Measurements from ENCODE around the gene NFKBIZ. TPM values are rescaled to one million over a fixed set of nuclear protein-coding genes. Genes with fewer than 3 reads are reported as not detected.

Gene NFKBIZ
- polyA plus RNA-seq, 1 of the 3 experiments (the other 2 are of a cell fraction), result 59.9 TPM

DNA sequence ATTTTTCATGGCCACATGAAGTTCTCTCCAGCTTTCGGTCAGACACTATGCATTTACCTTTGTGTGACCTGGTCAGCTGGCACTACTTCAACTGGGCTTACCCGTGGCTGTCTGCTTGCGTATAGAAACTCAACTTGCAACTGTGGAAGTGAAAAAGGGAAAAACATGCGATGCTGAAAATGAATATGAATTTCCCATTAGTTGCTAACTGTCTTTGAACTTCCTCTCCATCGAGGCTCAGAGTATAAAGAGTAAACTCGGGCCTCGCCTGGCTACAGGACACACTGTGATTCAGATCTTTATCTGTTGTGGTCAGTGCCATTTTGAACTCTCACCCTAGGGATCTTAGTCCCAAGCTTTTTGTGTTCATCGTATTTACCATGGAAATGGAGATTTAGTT lies 26.8 kb downstream of the NFKBIZ start (continued):
- TF ChIP-seq TEAD4 (IDR thresholded peaks at IDR 0.05; ENCODE audit: borderline replicate concordance, insufficient read depth) (no peak), CHD2 (IDR thresholded peaks at IDR 0.05; ENCODE audit: low read length, partially characterized antibody) (no peak), POLR2AphosphoS5 (IDR thresholded peaks at IDR 0.05; ENCODE audit: low read depth, low read length) (no peak), TCF12 (IDR thresholded peaks at IDR 0.05) (no peak), GATA2 (CRISPR knock-in tag; IDR thresholded peaks at IDR 0.05) (no peak), NFIC (IDR thresholded peaks at IDR 0.05; ENCODE audit: borderline replicate concordance) (no peak), FOXJ3 (CRISPR knock-in tag; IDR thresholded peaks at IDR 0.05) (no peak), TAF1 (IDR thresholded peaks at IDR 0.05; ENCODE audit: borderline replicate concordance, low read depth, low read length) (no peak), YY1 (IDR thresholded peaks at IDR 0.05; ENCODE audit: low read depth) (no peak)
- TF ChIP-seq, protein P1, sequence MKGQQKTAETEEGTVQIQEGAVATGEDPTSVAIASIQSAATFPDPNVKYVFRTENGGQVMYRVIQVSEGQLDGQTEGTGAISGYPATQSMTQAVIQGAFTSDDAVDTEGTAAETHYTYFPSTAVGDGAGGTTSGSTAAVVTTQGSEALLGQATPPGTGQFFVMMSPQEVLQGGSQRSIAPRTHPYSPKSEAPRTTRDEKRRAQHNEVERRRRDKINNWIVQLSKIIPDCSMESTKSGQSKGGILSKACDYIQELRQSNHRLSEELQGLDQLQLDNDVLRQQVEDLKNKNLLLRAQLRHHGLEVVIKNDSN (IDR thresholded peaks at IDR 0.05; ENCODE audit: borderline replicate concordance, low read depth), result no peak

DNA sequence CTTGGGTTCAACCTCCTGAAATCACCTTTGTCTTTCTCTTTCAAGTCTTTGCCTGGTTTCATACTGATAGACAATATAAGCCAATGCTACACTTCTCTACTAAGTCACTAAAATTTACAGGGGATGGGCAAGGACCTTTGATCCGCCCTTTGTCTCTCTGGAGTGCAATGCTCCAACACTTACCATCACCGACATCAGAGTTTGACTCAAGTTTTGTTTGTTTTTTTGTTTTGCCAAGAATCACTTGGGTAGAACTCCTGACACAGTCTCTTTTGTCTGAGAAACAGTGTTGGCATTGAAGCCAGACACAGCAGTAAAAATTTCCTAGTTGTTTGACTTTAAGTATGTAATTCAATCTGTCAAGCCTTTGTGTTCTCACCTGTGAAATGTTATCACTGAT lies 29.3 kb downstream of the NFKBIZ start:
- H3K9me3 ChIP-seq, result no peaks in the 10 kb centered on the region
- no peak overlapping the region for H3K27ac ChIP-seq (ENCODE audit: low read depth in 2 of 2, low read length in 1 of 2)
- 85% methylated on average over 2 of the region's 2 CpGs for WGBS (ENCODE audit: low lambda C conversion rate)
- no peaks in the 10 kb centered on the region for H3K79me2 ChIP-seq (ENCODE audit: insufficient read depth)
- no peaks in the 10 kb centered on the region for H3K9me2 ChIP-seq
- H3K9ac ChIP-seq, result no peak overlapping the region
- no peak overlapping the region for H2AFZ ChIP-seq (ENCODE audit: low read depth)
- H3K36me3 ChIP-seq (replicated peaks in 1 of 2; ENCODE audit: control insufficient read depth in 1 of 2, insufficient read depth in 2 of 2, low read length in 1 of 2), result no peaks in the 10 kb centered on the region
- H3K4me1 ChIP-seq (ENCODE audit: control insufficient read depth in 1 of 2, insufficient read depth in 2 of 2, low read depth in 1 of 2, low read length in 1 of 2), result no peaks in the 10 kb centered on the region
- no peak for DNase-seq
- ChIA-PET POLR2A (no interaction called here), CTCF (no interaction called here)
- no peak overlapping the region for H3K4me2 ChIP-seq
- H3K27me3 ChIP-seq (ENCODE audit: insufficient read depth), result no peaks in the 10 kb centered on the region
- H4K20me1 ChIP-seq (ENCODE audit: insufficient read depth), result no peaks in the 10 kb centered on the region
- peaks cover under 1% of the 10 kb centered on the region for H3F3A ChIP-seq (replicated peaks; ENCODE audit: insufficient read depth)
- no peak overlapping the region for H3K4me3 ChIP-seq (ENCODE audit: low read depth in 2 of 2, low read length in 1 of 2)
- TF ChIP-seq MAX (IDR thresholded peaks at IDR 0.05; ENCODE audit: low read depth) (no peak), RFX5 (IDR thresholded peaks at IDR 0.05; ENCODE audit: low read length) (no peak), YY1 (IDR thresholded peaks at IDR 0.05; ENCODE audit: low read depth) (no peak), TCF12 (IDR thresholded peaks at IDR 0.05) (no peak), REST (IDR thresholded peaks at IDR 0.05; ENCODE audit: low read depth, low read length) (no peak), EZH2phosphoT487 (IDR thresholded peaks at IDR 0.05; ENCODE audit: borderline replicate concordance, low read depth) (no peak), FOXJ3 (CRISPR knock-in tag; IDR thresholded peaks at IDR 0.05) (no peak), MXI1 (IDR thresholded peaks at IDR 0.05; ENCODE audit: low read depth, low read length) (no peak), JUND (IDR thresholded peaks at IDR 0.05) (no peak), GATA2 (CRISPR knock-in tag; IDR thresholded peaks at IDR 0.05) (no peak), CHD2 (IDR thresholded peaks at IDR 0.05; ENCODE audit: low read length, partially characterized antibody) (no peak), SMC3 (IDR thresholded peaks at IDR 0.05; ENCODE audit: low read depth, low read length) (no peak), FOSL2 (IDR thresholded peaks at IDR 0.05; ENCODE audit: borderline replicate concordance, low read depth) (no peak)
- TF ChIP-seq, protein P2, sequence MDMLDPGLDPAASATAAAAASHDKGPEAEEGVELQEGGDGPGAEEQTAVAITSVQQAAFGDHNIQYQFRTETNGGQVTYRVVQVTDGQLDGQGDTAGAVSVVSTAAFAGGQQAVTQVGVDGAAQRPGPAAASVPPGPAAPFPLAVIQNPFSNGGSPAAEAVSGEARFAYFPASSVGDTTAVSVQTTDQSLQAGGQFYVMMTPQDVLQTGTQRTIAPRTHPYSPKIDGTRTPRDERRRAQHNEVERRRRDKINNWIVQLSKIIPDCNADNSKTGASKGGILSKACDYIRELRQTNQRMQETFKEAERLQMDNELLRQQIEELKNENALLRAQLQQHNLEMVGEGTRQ (IDR thresholded peaks at IDR 0.05; ENCODE audit: borderline replicate concordance, low read depth, low read length), result no peak
- TF ChIP-seq, protein P3, sequence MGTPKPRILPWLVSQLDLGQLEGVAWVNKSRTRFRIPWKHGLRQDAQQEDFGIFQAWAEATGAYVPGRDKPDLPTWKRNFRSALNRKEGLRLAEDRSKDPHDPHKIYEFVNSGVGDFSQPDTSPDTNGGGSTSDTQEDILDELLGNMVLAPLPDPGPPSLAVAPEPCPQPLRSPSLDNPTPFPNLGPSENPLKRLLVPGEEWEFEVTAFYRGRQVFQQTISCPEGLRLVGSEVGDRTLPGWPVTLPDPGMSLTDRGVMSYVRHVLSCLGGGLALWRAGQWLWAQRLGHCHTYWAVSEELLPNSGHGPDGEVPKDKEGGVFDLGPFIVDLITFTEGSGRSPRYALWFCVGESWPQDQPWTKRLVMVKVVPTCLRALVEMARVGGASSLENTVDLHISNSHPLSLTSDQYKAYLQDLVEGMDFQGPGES (IDR thresholded peaks at IDR 0.05; ENCODE audit: low read depth, low read length), result no peak
- TF ChIP-seq, protein P4, sequence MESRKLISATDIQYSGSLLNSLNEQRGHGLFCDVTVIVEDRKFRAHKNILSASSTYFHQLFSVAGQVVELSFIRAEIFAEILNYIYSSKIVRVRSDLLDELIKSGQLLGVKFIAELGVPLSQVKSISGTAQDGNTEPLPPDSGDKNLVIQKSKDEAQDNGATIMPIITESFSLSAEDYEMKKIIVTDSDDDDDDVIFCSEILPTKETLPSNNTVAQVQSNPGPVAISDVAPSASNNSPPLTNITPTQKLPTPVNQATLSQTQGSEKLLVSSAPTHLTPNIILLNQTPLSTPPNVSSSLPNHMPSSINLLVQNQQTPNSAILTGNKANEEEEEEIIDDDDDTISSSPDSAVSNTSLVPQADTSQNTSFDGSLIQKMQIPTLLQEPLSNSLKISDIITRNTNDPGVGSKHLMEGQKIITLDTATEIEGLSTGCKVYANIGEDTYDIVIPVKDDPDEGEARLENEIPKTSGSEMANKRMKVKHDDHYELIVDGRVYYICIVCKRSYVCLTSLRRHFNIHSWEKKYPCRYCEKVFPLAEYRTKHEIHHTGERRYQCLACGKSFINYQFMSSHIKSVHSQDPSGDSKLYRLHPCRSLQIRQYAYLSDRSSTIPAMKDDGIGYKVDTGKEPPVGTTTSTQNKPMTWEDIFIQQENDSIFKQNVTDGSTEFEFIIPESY (IDR thresholded peaks at IDR 0.05; ENCODE audit: borderline replicate concordance, low read depth), result no peak
- TF ChIP-seq, protein P5, sequence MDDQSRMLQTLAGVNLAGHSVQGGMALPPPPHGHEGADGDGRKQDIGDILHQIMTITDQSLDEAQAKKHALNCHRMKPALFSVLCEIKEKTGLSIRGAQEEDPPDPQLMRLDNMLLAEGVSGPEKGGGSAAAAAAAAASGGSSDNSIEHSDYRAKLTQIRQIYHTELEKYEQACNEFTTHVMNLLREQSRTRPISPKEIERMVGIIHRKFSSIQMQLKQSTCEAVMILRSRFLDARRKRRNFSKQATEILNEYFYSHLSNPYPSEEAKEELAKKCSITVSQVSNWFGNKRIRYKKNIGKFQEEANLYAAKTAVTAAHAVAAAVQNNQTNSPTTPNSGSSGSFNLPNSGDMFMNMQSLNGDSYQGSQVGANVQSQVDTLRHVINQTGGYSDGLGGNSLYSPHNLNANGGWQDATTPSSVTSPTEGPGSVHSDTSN (IDR thresholded peaks at IDR 0.05), result no peak

Measured in SK-N-SH (cell line).